H1 (cell line): Measurements from ENCODE around the gene FAM193B. TPM values are rescaled to one million over a fixed set of nuclear protein-coding genes. Genes with fewer than 3 reads are reported as not detected.

Source experiments
- CTCF ChIA-PET: fragments of 300-600 bp; sonication (Branson Sonifier 250); formaldehyde crosslinking; loops from one replicate; lab custom pipeline; 2021; ENCODE audit not compliant: partially characterized antibody; lab: Charles Lee
- POLR2A ChIA-PET: fragments of 300-600 bp; sonication (Branson Sonifier 250); formaldehyde crosslinking; loops from one replicate; lab custom pipeline; 2021; ENCODE audit warnings: inconsistent platforms; ENCODE audit not compliant: partially characterized antibody; lab: Charles Lee
- DNase-seq, 2 experiments: peaks; one replicate each; pipeline versions ENCODE4 v3.0.0 to v3.0.0-alpha.2; 2010 to 2022; ENCODE audit warnings: low spot score in 2 of 2, low read depth in 1 of 2, mixed read lengths in 1 of 2
- FAIRE-seq: peaks from 2 replicates; lab custom pipeline; 2011; peaks lifted over from hg19 to GRCh38; lab: Jason Lieb, UNC
- H2AFZ ChIP-seq: 2 replicates; pipeline ENCODE4 v1.8.1; 2012; ENCODE audit warnings: low read length, inconsistent platforms
- H2AK5ac ChIP-seq: 2 replicates; pipeline ENCODE4 v1.6.1; 2013; ENCODE audit warnings: low read depth, low read length
- H2BK120ac ChIP-seq: replicated peaks from 2 replicates; pipeline ENCODE3; 2013; ENCODE audit warnings: low read depth, low read length, inconsistent platforms
- H2BK12ac ChIP-seq: 2 replicates; pipeline ENCODE4 v1.6.1; 2013; ENCODE audit warnings: low read depth, low read length
- H2BK15ac ChIP-seq: 2 replicates; pipeline ENCODE4 v1.6.1; 2013; ENCODE audit warnings: low read length
- H2BK20ac ChIP-seq: 2 replicates; pipeline ENCODE4 v1.6.1; 2013; ENCODE audit warnings: low read length
- H2BK5ac ChIP-seq: 2 replicates; pipeline ENCODE4 v1.6.1; 2013; ENCODE audit warnings: low read depth, low read length
- H3K14ac ChIP-seq: 2 replicates; pipeline ENCODE4 v1.6.1; 2013; ENCODE audit warnings: inconsistent platforms; ENCODE audit not compliant: insufficient read length
- H3K18ac ChIP-seq: 2 replicates; pipeline ENCODE4 v1.6.1; 2013; ENCODE audit warnings: low read length; ENCODE audit errors: extremely low read depth
- H3K23ac ChIP-seq: 2 replicates; pipeline ENCODE4 v1.6.1; 2013; ENCODE audit warnings: inconsistent platforms; ENCODE audit not compliant: insufficient read length
- H3K23me2 ChIP-seq: 2 replicates; pipeline ENCODE4 v1.6.1; 2013; ENCODE audit warnings: low read depth, low read length
- H3K27ac ChIP-seq: 2 replicates; pipeline ENCODE4 v1.6.1; 2011; ENCODE audit warnings: low read depth, low read length, inconsistent platforms
- H3K27me3 ChIP-seq, 4 experiments: replicated peaks in 1 of 4; 1 replicate in 1 of 4; 2 replicates in 3 of 4; pipeline versions ENCODE4 v1.6.1 to v1.8.1; 2011 to 2013; ENCODE audit warnings: low read length in 3 of 4, mild to moderate bottlenecking in 3 of 4, inconsistent platforms in 2 of 4, mixed read lengths in 2 of 4, moderate library complexity in 1 of 4; ENCODE audit not compliant: control insufficient read depth in 3 of 4, insufficient read depth in 3 of 4; ENCODE audit errors: extremely low read depth in 1 of 4
- H3K36me3 ChIP-seq, 4 experiments: 2 replicates each; pipeline versions ENCODE4 v1.6.1 to v1.8.1; 2011 to 2013; ENCODE audit warnings: mild to moderate bottlenecking in 4 of 4, low read length in 3 of 4, moderate library complexity in 2 of 4, control low read depth in 1 of 4, inconsistent platforms in 1 of 4; ENCODE audit not compliant: insufficient read depth in 4 of 4, control insufficient read depth in 2 of 4
- H3K4ac ChIP-seq: replicated peaks from 2 replicates; pipeline ENCODE3; 2013; ENCODE audit warnings: low read length, low read depth, mixed read lengths, inconsistent platforms; ENCODE audit not compliant: insufficient read length
- H3K4me1 ChIP-seq, 4 experiments: replicated peaks in 1 of 4; 1 replicate in 1 of 4; 2 replicates in 3 of 4; pipeline versions ENCODE4 v1.6.1 to v1.8.1; 2011 to 2013; ENCODE audit warnings: low read length in 3 of 4, inconsistent platforms in 2 of 4, mixed read lengths in 1 of 4; ENCODE audit not compliant: insufficient read depth in 4 of 4, control insufficient read depth in 3 of 4
- H3K4me2 ChIP-seq, 2 experiments: 2 replicates each; pipeline versions ENCODE4 v1.6.1 to v1.8.1; 2011 to 2013; ENCODE audit warnings: low read depth in 2 of 2, low read length in 2 of 2, control low read depth in 1 of 2, inconsistent platforms in 1 of 2, mild to moderate bottlenecking in 1 of 2; ENCODE audit not compliant: insufficient read depth in 1 of 2
- H3K4me3 ChIP-seq, 4 experiments: fragments of 200-600, 300-600 bp in 1 of 4; sonication (generic), shearing (Covaris generic), sonication (Bioruptor Twin) in 1 of 4; 2 replicates each; pipeline versions ENCODE4 v1.5.1 to v1.8.1; 2011 to 2016; ENCODE audit warnings: low read length in 4 of 4, low read depth in 3 of 4, control low read depth in 2 of 4, inconsistent platforms in 2 of 4, mild to moderate bottlenecking in 2 of 4, mixed read lengths in 1 of 4, moderate library complexity in 1 of 4; ENCODE audit not compliant: insufficient read depth in 2 of 4; ENCODE audit errors: extremely low read depth in 1 of 4
- H3K56ac ChIP-seq: replicated peaks from 2 replicates; pipeline ENCODE3; 2013; ENCODE audit warnings: low read depth, mild to moderate bottlenecking, mixed read lengths, low read length, inconsistent platforms; ENCODE audit not compliant: insufficient read length
- H3K79me1 ChIP-seq: 2 replicates; pipeline ENCODE4 v1.6.1; 2013; ENCODE audit warnings: low read depth, low read length, control low read depth
- H3K79me2 ChIP-seq, 2 experiments: 2 replicates each; pipeline versions ENCODE4 v1.6.1 to v1.8.1; 2012 to 2013; ENCODE audit warnings: low read length in 2 of 2, mild to moderate bottlenecking in 2 of 2, inconsistent platforms in 1 of 2; ENCODE audit not compliant: insufficient read depth in 2 of 2, control insufficient read depth in 1 of 2
- H3K9ac ChIP-seq, 4 experiments: replicated peaks in 1 of 4; 1 replicate in 1 of 4; 2 replicates in 3 of 4; pipeline versions ENCODE4 v1.6.1 to v1.8.1; 2011 to 2013; ENCODE audit warnings: low read depth in 3 of 4, low read length in 3 of 4, control low read depth in 2 of 4, mild to moderate bottlenecking in 2 of 4, moderate library complexity in 2 of 4, inconsistent platforms in 1 of 4; ENCODE audit errors: extremely low read depth in 1 of 4
- H3K9me3 ChIP-seq, 2 experiments: 2 replicates each; pipeline versions ENCODE4 v1.6.1 to v1.8.1; 2012 to 2013; ENCODE audit warnings: mild to moderate bottlenecking in 2 of 2, moderate library complexity in 2 of 2, control low read depth in 1 of 2, inconsistent platforms in 1 of 2, low read depth in 1 of 2, low read length in 1 of 2, mixed read lengths in 1 of 2; ENCODE audit not compliant: insufficient read depth in 2 of 2
- H4K20me1 ChIP-seq, 2 experiments: replicated peaks in 1 of 2; 2 replicates each; pipeline versions ENCODE3 to v1.8.1; 2011 to 2013; ENCODE audit warnings: inconsistent platforms in 2 of 2, low read length in 2 of 2, mild to moderate bottlenecking in 1 of 2; ENCODE audit not compliant: insufficient read depth in 2 of 2, control insufficient read depth in 1 of 2
- H4K5ac ChIP-seq: 2 replicates; pipeline ENCODE4 v1.6.1; 2013; ENCODE audit warnings: low read length, low read depth, mixed read lengths, inconsistent platforms; ENCODE audit not compliant: insufficient read length
- H4K8ac ChIP-seq: 2 replicates; pipeline ENCODE4 v1.8.0; 2013; ENCODE audit warnings: mild to moderate bottlenecking, moderate library complexity, low read length, inconsistent platforms; ENCODE audit not compliant: insufficient read depth; ENCODE audit errors: extremely low read depth
- H4K91ac ChIP-seq: replicated peaks from 2 replicates; pipeline ENCODE3; 2013; ENCODE audit warnings: low read length, mixed read lengths, inconsistent platforms; ENCODE audit not compliant: insufficient read length
- BCL11A ChIP-seq, 2 experiments: IDR thresholded peaks; one replicate each; pipeline ENCODE4 v1.6.1; 2011; ENCODE audit warnings: low read depth in 2 of 2, low read length in 2 of 2, mild to moderate bottlenecking in 2 of 2
- CREB1 ChIP-seq: IDR thresholded peaks from 2 replicates; pipeline ENCODE4 v1.6.1; 2012; ENCODE audit warnings: inconsistent platforms
- EP300 ChIP-seq, 2 experiments: IDR thresholded peaks; 1 replicate in 1 of 2; 2 replicates in 1 of 2; pipeline ENCODE4 v1.6.1; 2011 to 2012; ENCODE audit warnings: low read depth in 2 of 2, low read length in 2 of 2, mild to moderate bottlenecking in 2 of 2, borderline replicate concordance in 1 of 2, inconsistent platforms in 1 of 2, moderate library complexity in 1 of 2
- FOSL1 ChIP-seq: IDR thresholded peaks from 2 replicates; pipeline ENCODE4 v1.6.1; 2011; ENCODE audit warnings: mild to moderate bottlenecking, low read depth, low read length, moderate library complexity; ENCODE audit not compliant: insufficient read depth
- PHF8 ChIP-seq: fragments of 200-600 bp; sonication (generic); conservative IDR thresholded peaks from 2 replicates; pipeline ENCODE4 v1.7.1; 2012; ENCODE audit warnings: low read depth, mild to moderate bottlenecking, inconsistent platforms, low read length, moderate library complexity
- POLR2AphosphoS5 ChIP-seq: IDR thresholded peaks from 2 replicates; pipeline ENCODE4 v1.6.1; 2011; ENCODE audit warnings: low read depth, low read length
- SIRT6 ChIP-seq: IDR thresholded peaks from one replicate; pipeline ENCODE4 v1.7.1; 2012; ENCODE audit warnings: low read length, inconsistent platforms
- ZNF274 ChIP-seq: IDR thresholded peaks from 2 replicates; pipeline ENCODE4 v1.7.0; 2012; ENCODE audit warnings: low read length, borderline replicate concordance; ENCODE audit errors: extremely low read depth
- WGBS, 2 experiments: shearing (Covaris generic) in 1 of 2; methylation state at CpG; one replicate each; pipeline versions ENCODE4 v1.1.6 to v1.1.7; 2013 to 2015; ENCODE audit warnings: low lambda C conversion rate in 2 of 2, mixed read lengths in 2 of 2, inconsistent platforms in 1 of 2, low coverage in 1 of 2, missing lambda C conversion rate in 1 of 2; ENCODE audit not compliant: insufficient replicate concordance in 2 of 2, insufficient coverage in 1 of 2, insufficient read length in 1 of 2; ENCODE audit errors: extremely low coverage in 1 of 2, missing lambda C conversion rate in 1 of 2; 5-methylcytosine and 5-hydroxymethylcytosine counted together
- polyA plus RNA-seq, 7 experiments: library from polyadenylated mRNA; depleted of rRNA in 3 of 7; stranded (reverse) in 5 of 7; unstranded in 2 of 7; fragments of >200 nt in 5 of 7; fragments of 200-250 nt in 2 of 7; gene quantifications; 1 replicate in 5 of 7; 2 replicates in 1 of 7; 4 replicates in 1 of 7; pipeline versions ENCODE4 v1.2.1 to v1.2.3, GENCODE V29; 2011 to 2013; ENCODE audit warnings: missing spikeins in 2 of 7, mixed read lengths in 2 of 7
- total RNA-seq: library from RNA; stranded (reverse); fragmentation: NEBNext Ultra II Directional; extraction: Animal tissue kit (Norgen Biotek cat#: 25700); gene quantifications from 2 replicates; pipeline ENCODE4 v1.2.1, GENCODE V29; 2021

The FAM193B gene
- total and polyA plus RNA-seq, 2 of the 8 experiments (the other 6 are each of a cell fraction or from before 2014, with no cell fraction given) = 49.9 to 69.8 TPM

- ChIA-PET CTCF (interaction anchor here (0.9 to 20.8 kb wide), 8 partner anchors 14 to 137 kb away, joined by 3 to 306 read pairs (median 9); partner anchors contain the start of gene DBN1), POLR2A (interaction anchor here (1.2 to 65.5 kb wide), 5 partner anchors 11 to 35 kb away, joined by 4 to 3349 read pairs (median 7); partner anchors contain the start of genes DBN1, DDX41, PDLIM7 and PRR7)
- no peak overlapping the region for H2BK120ac ChIP-seq
- H4K5ac ChIP-seq = no peak overlapping the region
- H3K9ac ChIP-seq = no peak overlapping the region
- no peak overlapping the region for H2AFZ ChIP-seq
- H3K79me1 ChIP-seq = no peaks in the 10 kb centered on the region
- H3K56ac ChIP-seq = no peak overlapping the region
- no peak overlapping the region for H3K4ac ChIP-seq
- H4K20me1 ChIP-seq = peaks cover 0 to 4% of the 10 kb centered on the region in 2 experiments
- H3K23ac ChIP-seq = no peak overlapping the region
- no peak overlapping the region for H3K4me3 ChIP-seq
- no peak overlapping the region for H2BK5ac ChIP-seq
- H4K91ac ChIP-seq = no peak overlapping the region
- peaks cover 0 to 3% (median 0%) of the 10 kb centered on the region in 4 experiments; a peak in 3 of 7 replicates for H3K27me3 ChIP-seq
- H2BK12ac ChIP-seq = no peak overlapping the region
- no peaks in the 10 kb centered on the region for H3K9me3 ChIP-seq
- H2BK15ac ChIP-seq = no peak overlapping the region
- TF ChIP-seq ZNF274 (no peak), BCL11A (IDR thresholded peaks at IDR 0.05; ENCODE audit: low read depth in 2 of 2, low read length in 2 of 2) (no peak), SIRT6 (no peak), PHF8 (no peak), POLR2AphosphoS5 (no peak), CREB1 (no peak), FOSL1 (no peak), EP300 (IDR thresholded peaks at IDR 0.05; ENCODE audit: borderline replicate concordance in 1 of 2, low read depth in 2 of 2, low read length in 2 of 2) (no peak)
- no peak for FAIRE-seq
- peaks cover 0 to 11% (median 8%) of the 10 kb centered on the region in 4 experiments; a peak in 5 of 7 replicates for H3K4me1 ChIP-seq
- H3K36me3 ChIP-seq = peaks cover 0 to 10% (median 0%) of the 10 kb centered on the region in 4 experiments; a peak in 1 of 8 replicates
- H3K4me2 ChIP-seq = no peak overlapping the region
- WGBS, 2 experiments = 94% methylated on average over 42 of the region's 47 CpGs; no CpG with 5 or more reads in 1 of the 2 experiments
- no peak overlapping the region for H3K14ac ChIP-seq
- H3K27ac ChIP-seq = no peak overlapping the region
- H3K79me2 ChIP-seq = no peaks in the 10 kb centered on the region
- no peak for DNase-seq
- H3K23me2 ChIP-seq = no peaks in the 10 kb centered on the region
- H2BK20ac ChIP-seq = no peak overlapping the region
- H4K8ac ChIP-seq = peak overlapping the region; percentile 17; the same call in 1 of the 2 replicates
- H3K18ac ChIP-seq = no peak overlapping the region
- H2AK5ac ChIP-seq = no peak overlapping the region
These were observed 50.0 kb downstream of the FAM193B start for GRCh38 chr5:177504086-177505056.
